HepG2 (cell line): ENCODE results near the gene NFASC. TPM values are rescaled to one million over a fixed set of nuclear protein-coding genes. Genes with fewer than 3 reads are reported as not detected.

Experiments used
- ATAC-seq: fragments of 200-7000 bp; cut with Tn5 transposase; 3 replicates; pipeline ENCODE4 v1.9.1; 2020; ENCODE audit warnings: mild to moderate bottlenecking, moderate library complexity
- BruUV-seq: library from RNA; stranded (reverse); fragments of 400-500 nt; replicated peaks from 2 replicates; lab custom pipeline; 2021; lab: Mats Ljungman, UMichigan
- CTCF ChIA-PET: fragments of 300-600 bp; formaldehyde crosslinking; extraction: SDS; loops from one replicate; lab custom pipeline; 2021; ENCODE audit warnings: low total read pairs, inconsistent platforms, low intra/inter-chr PET ratio; lab: Yijun Ruan, JAX
- POLR2A ChIA-PET: fragments of 350-600 bp; sonication (Branson Sonifier 250); formaldehyde crosslinking; loops from one replicate; lab custom pipeline; 2020; ENCODE audit warnings: antibody characterized with exemption, inconsistent platforms; lab: Yijun Ruan, JAX
- DNase-seq: peaks from one replicate; pipeline ENCODE4 v3.0.0-alpha.2; 2015; ENCODE audit warnings: low spot score
- FAIRE-seq: peaks from 3 replicates; lab custom pipeline; 2011; peaks lifted over from hg19 to GRCh38; lab: Jason Lieb, UNC
- H2AFZ ChIP-seq: one replicate; pipeline ENCODE4 v1.6.1; 2011; ENCODE audit warnings: low read length, inconsistent platforms
- H3K27ac ChIP-seq: fragments of 300-600 bp; 3 replicates; pipeline ENCODE4 v1.8.0; 2011; ENCODE audit warnings: mixed run types, mild to moderate bottlenecking, mixed read lengths, low read length, inconsistent platforms; ENCODE audit not compliant: insufficient read depth; ENCODE audit errors: extremely low read length
- H3K27me3 ChIP-seq, 2 experiments: fragments of 200-600 bp in 1 of 2; 2 replicates in 1 of 2; 3 replicates in 1 of 2; pipeline versions ENCODE4 v1.6.0 to v1.8.0; 2011; ENCODE audit warnings: low read length in 2 of 2, mild to moderate bottlenecking in 2 of 2, moderate library complexity in 2 of 2, inconsistent platforms in 1 of 2; ENCODE audit not compliant: insufficient read depth in 2 of 2, control insufficient read depth in 1 of 2
- H3K36me3 ChIP-seq, 2 experiments: fragments of 200-600 bp in 1 of 2; replicated peaks in 1 of 2; 2 replicates in 1 of 2; 3 replicates in 1 of 2; pipeline versions ENCODE4 v1.5.1 to v1.8.0; 2011; ENCODE audit warnings: low read length in 2 of 2, inconsistent platforms in 1 of 2; ENCODE audit not compliant: insufficient read depth in 2 of 2, control insufficient read depth in 1 of 2
- H3K4me1 ChIP-seq: 2 replicates; pipeline ENCODE4 v1.5.1; 2012; ENCODE audit warnings: low read length, inconsistent platforms; ENCODE audit not compliant: insufficient read depth
- H3K4me2 ChIP-seq: 2 replicates; pipeline ENCODE4 v1.6.0; 2011; ENCODE audit warnings: low read depth, low read length, inconsistent platforms
- H3K4me3 ChIP-seq, 3 experiments: fragments of 200-600 bp in 1 of 3; sonication (generic), shearing (Covaris generic) in 1 of 3; replicated peaks in 1 of 3; 2 replicates each; pipeline ENCODE4 v1.5.1; 2011 to 2016; ENCODE audit warnings: low read length in 3 of 3, inconsistent platforms in 2 of 3, low read depth in 2 of 3, mild to moderate bottlenecking in 2 of 3, control low read depth in 1 of 3, mixed read lengths in 1 of 3; ENCODE audit not compliant: insufficient read depth in 1 of 3
- H3K79me2 ChIP-seq: one replicate; pipeline ENCODE4 v1.6.1; 2011; ENCODE audit warnings: low read length, inconsistent platforms; ENCODE audit not compliant: insufficient read depth
- H3K9ac ChIP-seq: 2 replicates; pipeline ENCODE4 v1.6.0; 2011; ENCODE audit warnings: mild to moderate bottlenecking, low read depth, low read length, inconsistent platforms; ENCODE audit not compliant: insufficient read depth
- H3K9me3 ChIP-seq: 2 replicates; pipeline ENCODE4 v1.5.1; 2012; ENCODE audit warnings: mild to moderate bottlenecking, low read length
- H4K20me1 ChIP-seq: 2 replicates; pipeline ENCODE4 v1.6.0; 2011; ENCODE audit warnings: inconsistent platforms, mild to moderate bottlenecking, low read length, moderate library complexity; ENCODE audit not compliant: insufficient read depth
- ATF7 ChIP-seq, 2 experiments: fragments of 450-650 bp in 1 of 2; sonication (generic) in 1 of 2; formaldehyde crosslinking in 1 of 2; IDR thresholded peaks; 2 replicates each; pipeline versions ENCODE4 v1.4.0 to v1.6.1; 2016 to 2020; ENCODE audit warnings: antibody characterized with exemption in 1 of 2, mild to moderate bottlenecking in 1 of 2, missing genetic modification reagents in 1 of 2
- DMTF1 ChIP-seq: sonication (generic); formaldehyde crosslinking; IDR thresholded peaks from 2 replicates; pipeline ENCODE4 v1.4.0; 2020; ENCODE audit warnings: mild to moderate bottlenecking, missing genetic modification reagents
- DPF2 ChIP-seq: sonication (generic); formaldehyde crosslinking; IDR thresholded peaks from 2 replicates; pipeline ENCODE4 v1.4.0; 2020; ENCODE audit warnings: mild to moderate bottlenecking, low read depth, missing genetic modification reagents, borderline replicate concordance
- ELF1 ChIP-seq: sonication (generic); formaldehyde crosslinking; IDR thresholded peaks from 2 replicates; pipeline ENCODE4 v1.4.0; 2020; ENCODE audit warnings: missing genetic modification reagents
- MNT ChIP-seq: fragments of 450-650 bp; IDR thresholded peaks from 2 replicates; pipeline ENCODE4 v1.6.1; 2016
- PCBP1 ChIP-seq: fragments of 200-400 bp; formaldehyde crosslinking; IDR thresholded peaks from 2 replicates; pipeline ENCODE4 v1.6.1; 2017; ENCODE audit warnings: mild to moderate bottlenecking, low read depth, low read length, borderline replicate concordance
- SMC3 ChIP-seq: IDR thresholded peaks from 2 replicates; pipeline ENCODE4 v1.6.1; 2011; ENCODE audit warnings: low read length, improper control_type of control experiment
- STAG1 ChIP-seq: sonication (generic); formaldehyde crosslinking; IDR thresholded peaks from 2 replicates; pipeline ENCODE4 v1.4.0; 2020; ENCODE audit warnings: missing genetic modification reagents
- SYNCRIP ChIP-seq: fragments of 200-400 bp; formaldehyde crosslinking; IDR thresholded peaks from 2 replicates; pipeline ENCODE4 v1.6.1; 2018; ENCODE audit warnings: mild to moderate bottlenecking, low read depth, low read length; ENCODE audit not compliant: insufficient read depth
- ZMAT3 ChIP-seq: sonication (generic); formaldehyde crosslinking; conservative IDR thresholded peaks from 2 replicates; pipeline ENCODE4 v1.7.0; 2021; ENCODE audit warnings: missing genetic modification reagents
- ZMYM3 ChIP-seq: sonication (generic); formaldehyde crosslinking; IDR thresholded peaks from 2 replicates; pipeline ENCODE4 v1.5.1; 2020; ENCODE audit warnings: mild to moderate bottlenecking, missing genetic modification reagents
- ZNF431 ChIP-seq: sonication (generic); formaldehyde crosslinking; IDR thresholded peaks from 2 replicates; pipeline ENCODE4 v1.9.0; 2022; ENCODE audit warnings: missing genetic modification reagents, low read depth, mild to moderate bottlenecking, borderline replicate concordance
- WGBS: methylation state at CpG from one replicate; pipeline ENCODE4 v1.1.6; 2017; ENCODE audit warnings: low lambda C conversion rate; 5-methylcytosine and 5-hydroxymethylcytosine counted together
- in situ Hi-C: cut with HindIII; loops from 2 replicates; pipeline ENCODE4 v1.10.0; 2017; ENCODE audit warnings: low pct_unique_long_range_greater_than_20kb; ENCODE audit not compliant: extremely low pct_ligation_motif_present
- intact Hi-C: fragments of 100-400 bp; cut with micrococcal nuclease; formaldehyde crosslinking; loops from one replicate; pipeline ENCODE4 v1.10.0; 2022; ENCODE audit not compliant: unreplicated experiment
- polyA plus RNA-seq, 8 experiments: library from polyadenylated mRNA; depleted of rRNA in 3 of 8; stranded (reverse) in 7 of 8; unstranded in 1 of 8; fragments of >200 nt; fragmentation: Illumina TruSeq in 4 of 8; extraction: Trizol in 4 of 8; gene quantifications; 2 replicates each; pipeline versions ENCODE4 v1.2.1 to v1.2.3, GENCODE V29; 2011 to 2016; ENCODE audit warnings: low read depth in 4 of 8, missing spikeins in 1 of 8, mixed read lengths in 1 of 8; ENCODE audit not compliant: insufficient read depth in 1 of 8
- total RNA-seq, 5 experiments: library from RNA; depleted of rRNA; stranded (reverse); fragments of >200 nt; fragmentation: Illumina TruSeq; extraction: Trizol; gene quantifications; 2 replicates each; pipeline ENCODE4 v1.2.3, GENCODE V29; 2016; ENCODE audit warnings: low read depth in 1 of 5
- TF ChIP-seq, protein P1 (sequence below): sonication (generic); formaldehyde crosslinking; IDR thresholded peaks from 2 replicates; pipeline ENCODE4 v1.5.1; 2020; ENCODE audit warnings: mild to moderate bottlenecking, moderate library complexity, missing genetic modification reagents
- TF ChIP-seq, protein P2 (sequence below): sonication (generic); formaldehyde crosslinking; IDR thresholded peaks from 2 replicates; pipeline ENCODE4 v1.4.0; 2020; ENCODE audit warnings: missing genetic modification reagents, mild to moderate bottlenecking, borderline replicate concordance

The NFASC gene
- total and polyA plus RNA-seq, 2 of the 13 experiments (the other 11 are each of a cell fraction or from before 2014, with no cell fraction given): not detected

DNA sequence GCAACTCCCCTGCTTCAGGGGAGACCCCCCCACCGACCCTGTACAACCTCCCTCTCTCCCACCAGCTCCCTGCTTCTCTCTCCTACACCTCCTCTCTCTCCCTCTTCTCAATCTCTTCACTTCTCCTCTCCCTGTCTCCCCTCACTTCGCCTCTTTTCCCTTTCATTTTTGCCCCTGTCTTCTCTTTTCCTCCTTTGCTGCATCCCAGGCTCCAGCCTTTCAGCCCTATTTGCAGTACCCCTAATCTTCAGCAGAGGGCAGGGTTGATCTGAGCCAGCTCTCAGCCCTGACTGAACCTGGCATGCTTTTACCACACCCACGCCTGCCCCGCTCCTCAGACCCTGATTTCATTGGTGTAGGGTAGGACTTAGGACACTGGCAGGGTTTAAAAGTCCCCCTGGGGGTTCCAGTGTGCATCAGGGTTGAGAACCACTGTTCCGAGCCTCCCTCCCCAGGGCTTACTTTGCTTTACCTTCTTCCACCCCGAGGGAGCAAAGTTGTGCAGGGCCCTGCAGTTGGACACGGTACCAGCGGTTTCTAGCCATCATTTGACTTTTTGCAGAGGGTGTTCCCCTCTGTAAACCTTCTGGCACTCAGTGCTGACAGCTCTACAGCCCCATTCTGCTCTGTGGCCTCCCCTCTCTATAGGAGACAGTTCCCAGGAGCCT, 105.0 kb downstream of the NFASC start (continued):
- TF ChIP-seq SYNCRIP: no peak
- TF ChIP-seq STAG1 (CRISPR knock-in tag): peak; percentile 73

GRCh38 chr1:204976646-204977045, 106.0 kb downstream of the NFASC start:
- no peaks in the 10 kb centered on the region for H3K79me2 ChIP-seq
- no peaks in the 10 kb centered on the region for H4K20me1 ChIP-seq
- ATAC-seq (no peak), DNase-seq (no peak), FAIRE-seq (no peak)
- H3K4me3 ChIP-seq: no peak overlapping the region
- intact Hi-C loops (no loop called here), in situ Hi-C loops (loop anchor here (5.0 to 10.0 kb wide), 3 partner anchors 86 to 358 kb away; no protein-coding TSS in a partner anchor)
- no peak overlapping the region for H3K27ac ChIP-seq
- 12% methylated on average over 8 of the region's 13 CpGs for WGBS
- H3K4me1 ChIP-seq: no peaks in the 10 kb centered on the region
- no peaks in the 10 kb centered on the region for H3K36me3 ChIP-seq
- POLR2A ChIA-PET: no interaction called here
- no peak overlapping the region for H3K4me2 ChIP-seq
- CTCF ChIA-PET: interaction anchor here (2.5 kb wide), 1 partner anchor 85 kb away, joined by 14 read pairs; no protein-coding TSS in a partner anchor
- no peak overlapping the region for H2AFZ ChIP-seq
- H3K9me3 ChIP-seq: no peaks in the 10 kb centered on the region
- H3K27me3 ChIP-seq: peaks cover 8 to 63% of the 10 kb centered on the region in 2 experiments; a peak in 4 of 5 replicates
- H3K9ac ChIP-seq: no peak overlapping the region
- BruUV-seq: no TSS peak
- no peak for TF ChIP-seq ZMAT3 (CRISPR knock-in tag)
- TF ChIP-seq ZNF431 (CRISPR knock-in tag): no peak
- no peak for TF ChIP-seq SMC3
- no peak for TF ChIP-seq DMTF1 (CRISPR knock-in tag)
- TF ChIP-seq DPF2 (CRISPR knock-in tag): no peak
- no peak for TF ChIP-seq ATF7 (IDR thresholded peaks at IDR 0.05)
- no peak for TF ChIP-seq ATF7 (CRISPR knock-in tag; IDR thresholded peaks at IDR 0.05)
- no peak for TF ChIP-seq ELF1 (CRISPR knock-in tag)
- TF ChIP-seq, protein P1, sequence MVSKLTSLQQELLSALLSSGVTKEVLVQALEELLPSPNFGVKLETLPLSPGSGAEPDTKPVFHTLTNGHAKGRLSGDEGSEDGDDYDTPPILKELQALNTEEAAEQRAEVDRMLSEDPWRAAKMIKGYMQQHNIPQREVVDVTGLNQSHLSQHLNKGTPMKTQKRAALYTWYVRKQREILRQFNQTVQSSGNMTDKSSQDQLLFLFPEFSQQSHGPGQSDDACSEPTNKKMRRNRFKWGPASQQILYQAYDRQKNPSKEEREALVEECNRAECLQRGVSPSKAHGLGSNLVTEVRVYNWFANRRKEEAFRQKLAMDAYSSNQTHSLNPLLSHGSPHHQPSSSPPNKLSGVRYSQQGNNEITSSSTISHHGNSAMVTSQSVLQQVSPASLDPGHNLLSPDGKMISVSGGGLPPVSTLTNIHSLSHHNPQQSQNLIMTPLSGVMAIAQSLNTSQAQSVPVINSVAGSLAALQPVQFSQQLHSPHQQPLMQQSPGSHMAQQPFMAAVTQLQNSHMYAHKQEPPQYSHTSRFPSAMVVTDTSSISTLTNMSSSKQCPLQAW (CRISPR knock-in tag): no peak
- no peak for TF ChIP-seq PCBP1
- TF ChIP-seq, protein P2, sequence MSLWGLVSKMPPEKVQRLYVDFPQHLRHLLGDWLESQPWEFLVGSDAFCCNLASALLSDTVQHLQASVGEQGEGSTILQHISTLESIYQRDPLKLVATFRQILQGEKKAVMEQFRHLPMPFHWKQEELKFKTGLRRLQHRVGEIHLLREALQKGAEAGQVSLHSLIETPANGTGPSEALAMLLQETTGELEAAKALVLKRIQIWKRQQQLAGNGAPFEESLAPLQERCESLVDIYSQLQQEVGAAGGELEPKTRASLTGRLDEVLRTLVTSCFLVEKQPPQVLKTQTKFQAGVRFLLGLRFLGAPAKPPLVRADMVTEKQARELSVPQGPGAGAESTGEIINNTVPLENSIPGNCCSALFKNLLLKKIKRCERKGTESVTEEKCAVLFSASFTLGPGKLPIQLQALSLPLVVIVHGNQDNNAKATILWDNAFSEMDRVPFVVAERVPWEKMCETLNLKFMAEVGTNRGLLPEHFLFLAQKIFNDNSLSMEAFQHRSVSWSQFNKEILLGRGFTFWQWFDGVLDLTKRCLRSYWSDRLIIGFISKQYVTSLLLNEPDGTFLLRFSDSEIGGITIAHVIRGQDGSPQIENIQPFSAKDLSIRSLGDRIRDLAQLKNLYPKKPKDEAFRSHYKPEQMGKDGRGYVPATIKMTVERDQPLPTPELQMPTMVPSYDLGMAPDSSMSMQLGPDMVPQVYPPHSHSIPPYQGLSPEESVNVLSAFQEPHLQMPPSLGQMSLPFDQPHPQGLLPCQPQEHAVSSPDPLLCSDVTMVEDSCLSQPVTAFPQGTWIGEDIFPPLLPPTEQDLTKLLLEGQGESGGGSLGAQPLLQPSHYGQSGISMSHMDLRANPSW (CRISPR knock-in tag): no peak
- TF ChIP-seq MNT: no peak
- no peak for TF ChIP-seq ZMYM3 (CRISPR knock-in tag)
